ENCODE measurements around the gene DIO1.

DNA sequence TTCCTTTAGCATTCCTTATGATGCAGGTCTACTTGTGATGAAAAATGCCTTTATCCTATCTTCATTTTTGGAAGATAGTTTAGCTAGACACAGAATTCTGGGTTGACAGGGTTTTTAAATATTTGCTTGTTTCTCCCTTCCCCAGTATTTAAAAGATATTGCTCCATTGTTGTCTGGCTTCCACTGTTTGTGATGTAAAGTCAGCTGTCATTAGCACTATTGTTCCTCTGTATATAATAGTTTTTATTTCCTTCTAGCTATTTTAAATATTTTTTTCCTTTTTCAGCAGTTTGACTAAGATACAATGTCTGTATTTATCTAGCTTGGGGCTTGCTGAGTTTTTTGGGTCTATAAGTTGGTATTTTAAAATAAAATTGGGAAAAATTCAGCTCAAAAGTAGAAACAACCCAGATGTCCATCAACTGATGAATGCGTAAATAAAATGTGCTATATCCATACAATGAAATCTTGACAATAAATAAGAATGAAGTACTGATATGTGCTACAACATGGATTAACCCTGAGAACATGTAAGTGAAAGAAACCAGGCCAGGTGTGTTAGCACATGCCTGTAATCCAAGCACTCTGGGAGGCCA is 40.3 kb downstream of the DIO1 start:
- TF ChIP-seq, protein P1, sequence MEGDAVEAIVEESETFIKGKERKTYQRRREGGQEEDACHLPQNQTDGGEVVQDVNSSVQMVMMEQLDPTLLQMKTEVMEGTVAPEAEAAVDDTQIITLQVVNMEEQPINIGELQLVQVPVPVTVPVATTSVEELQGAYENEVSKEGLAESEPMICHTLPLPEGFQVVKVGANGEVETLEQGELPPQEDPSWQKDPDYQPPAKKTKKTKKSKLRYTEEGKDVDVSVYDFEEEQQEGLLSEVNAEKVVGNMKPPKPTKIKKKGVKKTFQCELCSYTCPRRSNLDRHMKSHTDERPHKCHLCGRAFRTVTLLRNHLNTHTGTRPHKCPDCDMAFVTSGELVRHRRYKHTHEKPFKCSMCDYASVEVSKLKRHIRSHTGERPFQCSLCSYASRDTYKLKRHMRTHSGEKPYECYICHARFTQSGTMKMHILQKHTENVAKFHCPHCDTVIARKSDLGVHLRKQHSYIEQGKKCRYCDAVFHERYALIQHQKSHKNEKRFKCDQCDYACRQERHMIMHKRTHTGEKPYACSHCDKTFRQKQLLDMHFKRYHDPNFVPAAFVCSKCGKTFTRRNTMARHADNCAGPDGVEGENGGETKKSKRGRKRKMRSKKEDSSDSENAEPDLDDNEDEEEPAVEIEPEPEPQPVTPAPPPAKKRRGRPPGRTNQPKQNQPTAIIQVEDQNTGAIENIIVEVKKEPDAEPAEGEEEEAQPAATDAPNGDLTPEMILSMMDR (IDR thresholded peaks at IDR 0.05) = no peak
- no peak for TF ChIP-seq POLR2A (IDR thresholded peaks at IDR 0.05)
